Activated CD4-positive, alpha-beta T cell treated with anti-CD3 and anti-CD28 coated beads for 48 hours (primary cell): ENCODE results near the gene SPRR2B.
"Not testable (repeated sequence)": the region's sequence is repeated elsewhere in the genome, so short reads cannot be mapped to it uniquely, and the experiment has no call there.

Source experiments
- DNase-seq: peaks from one replicate; pipeline ENCODE4 v3.0.0-alpha.2; 2020

Gene SPRR2B

DNA sequence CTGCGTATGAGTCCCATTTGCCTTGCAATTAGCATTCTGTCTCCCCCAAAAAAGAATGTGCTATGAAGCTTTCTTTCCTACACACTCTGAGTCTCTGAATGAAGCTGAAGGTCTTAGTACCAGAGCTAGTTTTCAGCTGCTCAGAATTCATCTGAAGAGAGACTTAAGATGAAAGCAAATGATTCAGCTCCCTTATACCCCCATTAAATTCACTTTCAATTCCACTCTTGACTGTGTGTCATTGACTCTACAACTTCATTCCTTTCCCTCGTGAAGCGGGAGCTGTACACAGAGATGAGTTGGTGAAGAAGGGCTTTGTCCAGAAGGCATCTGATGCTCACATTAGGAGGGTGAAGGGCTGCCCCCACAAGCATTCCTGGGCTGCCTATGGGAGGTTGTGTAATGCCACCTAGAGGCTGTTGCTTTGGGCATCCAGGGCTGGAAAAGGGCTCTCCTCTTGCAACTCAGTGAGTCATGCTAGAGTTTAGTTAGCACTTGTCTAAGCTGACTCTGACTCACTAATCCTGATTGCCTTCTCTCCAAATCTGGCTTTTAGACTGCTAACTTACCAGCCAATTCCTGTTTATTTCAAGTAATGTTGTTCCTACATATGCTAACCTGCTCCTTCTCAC, 38.6 kb downstream of the SPRR2B start:
- DNase-seq = no peak

DNA sequence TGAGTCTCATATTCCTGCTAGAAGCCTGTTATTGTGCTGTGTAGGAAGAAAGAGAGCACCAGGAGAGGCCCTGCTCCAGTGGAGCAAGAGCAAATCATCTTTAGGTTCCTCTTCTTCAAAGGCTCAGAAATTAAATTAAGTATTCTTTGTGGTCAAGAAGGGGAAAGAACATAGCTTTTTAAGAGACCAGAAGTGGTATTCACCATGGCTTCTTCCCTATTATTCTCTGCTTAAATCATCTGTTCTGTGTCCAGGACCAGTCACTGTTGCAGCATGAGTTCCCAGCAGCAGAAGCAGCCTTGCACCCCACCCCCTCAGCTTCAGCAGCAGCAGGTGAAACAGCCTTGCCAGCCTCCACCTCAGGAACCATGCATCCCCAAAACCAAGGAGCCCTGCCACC, 39.3 kb downstream of the SPRR2B start:
- no peak for DNase-seq

DNA sequence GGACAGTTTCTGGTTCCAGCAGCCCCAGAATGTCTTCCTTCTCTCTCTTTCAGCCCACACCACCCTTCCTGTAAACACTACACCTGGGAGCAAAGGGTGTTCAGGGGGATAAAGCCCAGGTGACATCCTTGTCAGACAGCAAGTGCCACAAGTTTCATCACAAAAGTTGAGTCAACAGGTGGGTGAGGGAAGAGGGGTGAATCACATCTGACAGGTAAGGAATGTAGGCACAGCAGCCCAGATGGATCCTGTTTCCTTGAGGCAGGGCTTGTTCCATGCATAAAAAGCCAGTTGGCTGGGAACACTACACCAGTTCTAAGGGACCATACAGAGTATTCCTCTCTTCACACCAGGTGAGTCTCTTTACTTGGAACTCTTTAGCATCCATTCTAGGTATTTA, 40.5 kb downstream of the SPRR2B start, which contains the start of gene SPRR1B:
TSS of gene SPRR1B (plus strand) at position 309 of the 400 bp plus-strand sequence. CDS start 1,143 bp downstream, outside the sequence.
- no peak for DNase-seq

DNA sequence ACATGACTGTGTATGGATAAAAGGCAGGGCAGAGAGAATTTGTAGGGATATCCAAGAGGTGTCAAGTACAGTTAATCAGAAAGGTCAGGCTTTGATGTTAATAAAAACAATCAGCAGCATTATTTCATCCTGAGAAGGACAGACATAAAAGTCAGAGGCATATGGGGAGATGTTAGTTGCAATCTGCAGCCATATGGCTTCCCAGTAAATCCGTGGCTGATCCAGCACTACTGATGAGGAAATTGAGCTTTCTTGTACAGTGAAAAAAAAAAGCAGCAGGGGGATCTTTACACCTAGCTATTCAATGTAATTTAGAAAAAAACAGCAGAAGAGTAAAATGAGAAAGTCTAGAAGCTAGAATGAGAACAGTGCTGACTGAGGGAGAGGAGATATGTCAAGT, 42.6 kb downstream of the SPRR2B start:
- DNase-seq = no peak

DNA sequence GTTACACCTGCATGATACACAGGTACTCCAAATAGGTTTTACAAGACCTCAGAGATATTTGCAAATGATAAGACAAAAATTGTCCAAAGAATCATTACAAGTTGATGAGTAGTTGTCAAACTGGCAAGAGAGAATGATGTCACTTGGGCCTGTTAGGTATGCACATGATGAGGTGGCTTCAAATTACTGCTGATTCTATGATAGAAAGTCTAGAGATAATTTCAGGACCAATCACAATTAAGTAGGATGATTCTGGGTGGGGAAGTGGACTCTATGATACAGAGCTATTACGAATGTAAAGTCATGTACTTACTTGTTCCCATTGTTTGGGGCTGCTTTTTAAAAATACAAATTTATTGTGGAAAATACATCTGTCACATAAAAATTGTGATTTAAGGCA, 45.6 kb downstream of the SPRR2B start:
- DNase-seq = no peak

DNA sequence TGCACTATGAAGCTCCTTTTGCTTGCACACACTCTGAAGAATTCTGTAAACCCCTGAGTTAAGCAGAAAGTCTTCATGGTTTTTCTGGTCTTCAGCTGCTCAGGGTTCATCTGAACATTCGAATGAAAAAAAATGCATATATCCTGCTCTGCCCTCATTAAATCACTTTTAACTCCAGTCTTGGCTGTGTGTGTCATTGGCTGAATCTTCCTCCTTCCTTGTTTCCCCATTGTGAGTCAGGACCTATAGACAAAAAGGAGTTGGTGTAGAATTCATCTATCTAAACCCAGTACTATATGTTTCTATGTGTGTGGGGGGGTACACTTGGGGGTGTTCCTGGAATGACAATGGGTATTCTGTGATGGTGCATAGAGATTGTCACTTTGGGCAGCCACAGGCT, 47.0 kb downstream of the SPRR2B start:
- no peak for DNase-seq

DNA sequence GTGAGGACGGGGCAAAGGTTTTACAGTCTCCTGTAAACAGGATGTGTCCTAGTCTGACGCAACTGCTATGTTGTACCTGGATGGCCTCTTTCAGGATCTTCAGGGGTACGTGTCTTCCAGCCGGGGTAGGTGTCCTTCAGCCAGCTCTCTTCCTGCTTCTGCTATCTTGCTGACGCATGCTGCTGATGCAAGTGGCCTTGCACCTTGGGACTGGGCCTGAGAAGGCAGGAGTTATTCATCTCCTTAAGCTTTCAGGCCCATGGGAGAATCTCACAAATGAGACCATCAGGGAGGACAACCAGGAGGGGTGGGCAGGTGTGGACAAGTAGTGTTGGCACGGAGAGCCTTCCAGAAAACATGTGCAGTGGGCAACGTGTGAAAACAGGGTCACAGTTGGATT, 48.3 kb downstream of the SPRR2B start:
- no peak for DNase-seq

DNA sequence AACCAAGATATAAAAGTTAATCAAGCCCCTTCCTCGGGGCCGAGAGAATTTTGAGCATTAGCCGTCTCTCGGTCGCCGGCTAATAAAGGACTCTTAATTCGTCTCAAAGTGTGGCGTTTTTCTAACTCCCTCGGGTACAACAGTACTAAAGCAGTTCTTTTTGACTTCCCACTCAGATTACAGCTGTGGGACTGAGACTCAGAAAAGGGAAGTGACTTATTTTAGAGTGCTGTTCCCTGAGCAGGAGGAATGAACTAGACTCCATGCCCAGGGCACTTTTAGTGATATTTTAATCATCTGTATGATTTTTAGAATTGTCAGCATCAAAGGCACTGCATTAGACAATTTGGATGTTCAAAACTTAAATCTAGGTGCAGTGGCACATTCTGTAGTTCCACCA, 49.1 kb downstream of the SPRR2B start:
- not testable (repeated sequence) for DNase-seq

DNA sequence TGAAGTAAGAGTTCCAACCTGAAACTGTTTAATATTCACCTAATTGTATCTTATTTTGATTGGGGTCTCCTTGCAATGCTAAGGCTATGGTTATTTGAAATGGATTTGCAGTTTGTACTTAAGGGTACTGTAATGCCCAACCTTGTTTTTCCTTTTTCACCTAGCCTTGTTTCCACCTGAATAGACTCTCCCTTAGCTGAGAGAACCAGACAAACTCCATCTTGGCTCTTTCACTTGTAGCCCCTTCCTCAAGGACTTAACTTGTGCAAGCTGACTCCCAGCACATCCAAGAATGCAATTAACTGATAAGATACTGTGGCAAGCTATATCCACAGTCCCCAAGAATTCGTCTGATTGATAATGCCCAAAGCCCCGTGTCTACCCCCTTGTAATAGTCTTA, 49.6 kb downstream of the SPRR2B start:
- not testable (repeated sequence) for DNase-seq
